ENCODE results near the gene CYP4F3.

Gene CYP4F3

GRCh38 chr19:15696654-15697194, 56.0 kb downstream of the CYP4F3 start:
- H3K27ac Mint-ChIP-seq = no peak overlapping the region
- no peak overlapping the region for H3K4me3 Mint-ChIP-seq
- no peak for ATAC-seq (replicated peaks)
- no peaks in the 10 kb centered on the region for H3K4me1 Mint-ChIP-seq (ENCODE audit: low read depth in 2 of 2)
- H3K27me3 Mint-ChIP-seq = peaks cover 48 to 67% of the 10 kb centered on the region in 2 donors
- no peaks in the 10 kb centered on the region for H3K36me3 Mint-ChIP-seq (ENCODE audit: insufficient read depth)
- H3K9me3 Mint-ChIP-seq = no peaks in the 10 kb centered on the region
- DNase-seq = no peak

- peaks cover 0 to 1% of the 10 kb centered on the region in 2 donors for H3K9me3 Mint-ChIP-seq
- ATAC-seq (replicated peaks) = no peak
These were observed 61.2 kb downstream of the CYP4F3 start for GRCh38 chr19:15701757-15702533.

GRCh38 chr19:15702534-15702930, 61.8 kb downstream of the CYP4F3 start:
- no peak overlapping the region for H3K27ac Mint-ChIP-seq
- peak; percentile 35 for ATAC-seq (replicated peaks)
- no peak overlapping the region for H3K4me3 Mint-ChIP-seq
- peaks cover 56 to 69% of the 10 kb centered on the region in 2 donors for H3K27me3 Mint-ChIP-seq
- peak in 2 of 3 experiments; percentile 15 to 20 for DNase-seq
- H3K36me3 Mint-ChIP-seq (ENCODE audit: insufficient read depth) = no peaks in the 10 kb centered on the region
- no peaks in the 10 kb centered on the region for H3K4me1 Mint-ChIP-seq (ENCODE audit: low read depth in 2 of 2)
- peaks cover 0 to 1% of the 10 kb centered on the region in 2 donors for H3K9me3 Mint-ChIP-seq

More at GRCh38 chr19:15701757-15702533, 61.2 kb downstream of the CYP4F3 start:
- Mint-ChIP-seq H3K4me3 (no peak overlapping the region), H3K36me3 (ENCODE audit: insufficient read depth) (no peaks in the 10 kb centered on the region), H3K4me1 (ENCODE audit: low read depth in 2 of 2) (no peaks in the 10 kb centered on the region), H3K27ac (no peak overlapping the region), H3K27me3 (peaks cover 57 to 75% of the 10 kb centered on the region in 2 donors)
- DNase-seq = no peak
